Type B pancreatic cell (in vitro differentiated cells): Measurements from ENCODE around the gene PHYHIPL. TPM values are rescaled to one million over a fixed set of nuclear protein-coding genes. Genes with fewer than 3 reads are reported as not detected.
"Not testable (repeated sequence)": the region's sequence is repeated elsewhere in the genome, so short reads cannot be mapped to it uniquely, and the experiment has no call there.

ENCODE experiments used
- DNase-seq: peaks from one replicate; pipeline ENCODE4 v3.0.0; 2021; ENCODE audit warnings: mixed read lengths; ENCODE audit not compliant: unreplicated experiment; ENCODE audit errors: extremely low spot score
- H3K27ac Mint-ChIP-seq: 2 replicates; pipeline ENCODE4 v1.8.0; 2021; ENCODE audit warnings: mild to moderate bottlenecking, mixed read lengths
- H3K27me3 Mint-ChIP-seq: 2 replicates; pipeline ENCODE4 v1.8.0; 2021; ENCODE audit warnings: mixed read lengths
- H3K36me3 Mint-ChIP-seq: 2 replicates; pipeline ENCODE4 v1.8.0; 2021; ENCODE audit warnings: mixed read lengths
- H3K4me1 Mint-ChIP-seq: one replicate; pipeline ENCODE4 v1.8.0; 2021; ENCODE audit warnings: mixed read lengths; ENCODE audit not compliant: unreplicated experiment
- H3K4me3 Mint-ChIP-seq: 2 replicates; pipeline ENCODE4 v1.8.0; 2021; ENCODE audit warnings: mild to moderate bottlenecking, mixed read lengths
- H3K9me3 Mint-ChIP-seq: 2 replicates; pipeline ENCODE4 v1.8.0; 2021; ENCODE audit warnings: mixed read lengths
- CTCF ChIP-seq: fragments of 200-600 bp; sonication (generic); conservative IDR thresholded peaks from 2 replicates; pipeline ENCODE4 v1.5.0; 2021; ENCODE audit warnings: antibody characterized with exemption, mild to moderate bottlenecking
- total RNA-seq: library from RNA; stranded (reverse); gene quantifications from 2 replicates; pipeline ENCODE4 v1.2.1, GENCODE V29; 2021; ENCODE audit warnings: low replicate concordance

PHYHIPL gene
- total RNA-seq, 1 donor from 2014 or later = 14.3 TPM

DNA sequence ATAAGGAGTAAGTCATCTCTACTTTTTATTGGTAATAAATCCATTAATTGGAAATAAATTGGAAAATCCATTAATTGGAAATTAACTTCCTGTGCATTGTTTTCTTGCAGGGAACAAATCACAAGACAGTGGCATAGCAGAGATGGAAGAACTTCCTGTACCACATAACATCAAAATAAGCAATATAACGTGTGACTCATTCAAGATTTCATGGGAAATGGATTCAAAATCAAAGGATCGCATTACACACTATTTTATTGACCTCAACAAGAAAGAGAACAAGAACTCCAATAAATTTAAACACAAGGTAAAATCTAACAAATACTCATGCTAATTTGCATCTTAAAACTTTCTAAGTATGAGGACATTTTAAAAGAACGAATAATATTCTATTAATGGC lies 57.8 kb downstream of the PHYHIPL start:
- H3K4me1 Mint-ChIP-seq = no peaks in the 10 kb centered on the region
- H3K4me3 Mint-ChIP-seq = no peak overlapping the region
- no peak overlapping the region for H3K27ac Mint-ChIP-seq
- no peak for TF ChIP-seq CTCF
- peaks cover 9% of the 10 kb centered on the region for H3K36me3 Mint-ChIP-seq
- no peaks in the 10 kb centered on the region for H3K9me3 Mint-ChIP-seq
- DNase-seq = no peak
- no peaks in the 10 kb centered on the region for H3K27me3 Mint-ChIP-seq

DNA sequence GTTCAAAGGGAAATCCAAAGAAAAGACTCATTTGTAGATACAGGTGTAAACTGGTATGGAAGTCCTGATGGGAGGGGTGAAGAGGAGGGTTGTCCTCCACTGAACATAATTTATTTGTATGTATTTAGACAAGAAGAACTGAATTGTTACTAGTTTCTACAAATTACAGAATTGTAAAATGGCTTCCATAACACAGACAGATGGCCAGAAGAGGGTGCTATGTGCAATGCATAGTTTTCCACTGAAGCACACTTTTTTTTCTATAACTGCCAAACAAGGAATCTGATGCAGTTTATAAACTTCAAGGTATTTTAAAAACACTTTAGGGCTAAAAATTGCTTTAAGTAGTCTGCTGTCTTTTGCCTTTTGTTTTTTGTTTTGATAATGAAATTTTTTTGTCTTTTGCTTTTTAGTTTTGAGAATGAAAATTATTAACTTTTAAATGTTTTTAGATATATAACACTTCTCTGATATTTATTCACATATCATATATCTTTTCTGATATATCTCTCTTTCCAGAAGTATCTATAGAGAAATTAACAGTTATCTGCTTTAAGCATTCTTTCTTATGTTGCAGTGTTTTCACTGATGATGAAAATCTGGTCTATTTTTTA lies 58.5 kb downstream of the PHYHIPL start:
- DNase-seq = no peak
- no peak overlapping the region for H3K4me3 Mint-ChIP-seq
- no peaks in the 10 kb centered on the region for H3K4me1 Mint-ChIP-seq
- no peaks in the 10 kb centered on the region for H3K27me3 Mint-ChIP-seq
- no peak overlapping the region for H3K27ac Mint-ChIP-seq
- peaks cover 13% of the 10 kb centered on the region for H3K36me3 Mint-ChIP-seq
- no peaks in the 10 kb centered on the region for H3K9me3 Mint-ChIP-seq
- TF ChIP-seq CTCF = peak; percentile 79

DNA sequence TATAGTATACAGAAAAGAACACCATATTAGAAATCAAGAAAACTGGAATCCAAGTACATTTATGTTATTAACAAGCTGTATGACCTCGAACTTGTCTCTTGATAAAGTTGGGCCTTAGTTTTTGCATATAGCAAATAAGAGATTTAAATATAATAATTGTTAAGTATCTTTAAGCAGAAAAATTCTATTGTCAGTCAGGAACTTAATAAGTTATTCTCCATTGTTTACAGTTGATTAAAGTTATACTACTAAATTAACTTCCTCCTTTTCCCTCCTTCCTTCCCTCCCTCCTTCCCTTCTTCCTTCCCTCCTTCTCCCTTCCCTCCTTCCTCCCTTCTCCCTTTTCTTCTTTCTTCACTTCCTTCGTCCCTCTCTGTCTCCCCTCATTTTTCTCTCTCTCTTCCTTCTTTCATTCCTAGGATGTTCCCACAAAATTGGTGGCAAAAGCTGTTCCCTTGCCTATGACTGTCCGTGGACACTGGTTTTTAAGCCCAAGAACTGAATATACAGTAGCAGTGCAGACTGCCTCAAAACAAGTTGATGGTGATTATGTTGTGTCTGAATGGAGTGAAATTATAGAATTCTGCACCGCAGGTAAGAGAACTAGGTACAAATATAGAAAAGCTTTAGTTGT lies 59.7 kb downstream of the PHYHIPL start:
- no peaks in the 10 kb centered on the region for H3K27me3 Mint-ChIP-seq
- no peak for DNase-seq
- no peaks in the 10 kb centered on the region for H3K9me3 Mint-ChIP-seq
- no peaks in the 10 kb centered on the region for H3K4me1 Mint-ChIP-seq
- H3K27ac Mint-ChIP-seq = no peak overlapping the region
- no peak for TF ChIP-seq CTCF
- H3K4me3 Mint-ChIP-seq = no peak overlapping the region
- peaks cover 13% of the 10 kb centered on the region for H3K36me3 Mint-ChIP-seq

GRCh38 chr10:59237775-59238174 lies 61.3 kb downstream of the PHYHIPL start:
- no peak overlapping the region for H3K4me3 Mint-ChIP-seq
- H3K4me1 Mint-ChIP-seq = no peaks in the 10 kb centered on the region
- no peak overlapping the region for H3K27ac Mint-ChIP-seq
- H3K9me3 Mint-ChIP-seq = no peaks in the 10 kb centered on the region
- no peak for DNase-seq
- H3K36me3 Mint-ChIP-seq = peaks cover 27% of the 10 kb centered on the region
- no peak for TF ChIP-seq CTCF
- H3K27me3 Mint-ChIP-seq = no peaks in the 10 kb centered on the region

DNA sequence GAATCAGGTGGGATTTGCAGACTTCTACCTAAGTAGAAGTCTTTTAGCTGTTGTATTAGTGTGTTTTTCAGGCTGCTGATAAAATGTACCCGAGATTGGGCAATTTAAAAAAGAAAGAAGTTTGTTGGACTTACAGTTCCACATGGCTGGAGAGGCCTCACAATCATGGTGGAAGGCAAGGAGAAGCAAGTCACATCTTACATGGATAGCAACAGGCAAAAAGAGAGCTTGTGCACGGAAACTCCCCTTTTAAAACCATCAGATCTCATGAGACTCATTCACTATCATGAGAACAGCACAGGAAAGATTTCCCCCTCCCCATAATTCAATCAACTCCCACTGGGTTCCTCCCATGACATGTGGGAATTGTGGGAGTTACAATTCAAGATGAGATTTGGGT lies 62.7 kb downstream of the PHYHIPL start:
- not testable (repeated sequence) for DNase-seq, H3K9me3 Mint-ChIP-seq, H3K4me1 Mint-ChIP-seq, H3K27ac Mint-ChIP-seq, H3K4me3 Mint-ChIP-seq, H3K27me3 Mint-ChIP-seq
- peaks cover 35% of the 10 kb centered on the region for H3K36me3 Mint-ChIP-seq

DNA sequence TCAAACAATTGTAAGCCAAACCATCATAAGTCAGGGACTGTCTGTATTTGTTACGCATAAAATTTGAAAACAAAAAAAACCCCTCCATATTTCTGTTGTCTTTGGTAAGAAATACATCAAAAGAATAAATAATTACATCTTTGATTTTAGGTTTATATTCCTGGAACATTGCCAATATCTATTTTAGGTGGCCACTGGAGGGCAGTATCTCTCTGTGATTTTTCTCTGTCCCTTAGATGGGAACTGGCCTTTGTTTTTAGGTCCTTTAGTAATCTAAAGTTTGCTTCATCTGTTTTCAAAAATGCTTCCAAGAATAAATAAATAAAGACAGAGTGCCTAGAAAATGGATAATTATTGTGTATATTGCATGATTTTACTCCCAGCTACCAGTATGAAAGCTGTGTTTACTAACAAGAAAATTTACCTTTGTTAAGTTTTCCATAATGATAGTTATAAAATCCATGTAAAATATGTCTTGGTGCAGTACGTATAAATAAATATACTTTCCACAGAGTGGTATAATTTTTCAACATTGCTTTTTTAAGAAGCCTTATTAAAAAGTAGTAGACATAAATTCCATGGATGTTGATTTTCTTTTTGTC lies 64.2 kb downstream of the PHYHIPL start:
- peaks cover 39% of the 10 kb centered on the region for H3K36me3 Mint-ChIP-seq
- DNase-seq = no peak

More for the DNA sequence above, 64.2 kb downstream of the PHYHIPL start:
- H3K9me3 Mint-ChIP-seq = no peaks in the 10 kb centered on the region
- H3K4me1 Mint-ChIP-seq = no peaks in the 10 kb centered on the region
- H3K27ac Mint-ChIP-seq = no peak overlapping the region
- no peak overlapping the region for H3K4me3 Mint-ChIP-seq
- peak; percentile 90 for TF ChIP-seq CTCF
- H3K27me3 Mint-ChIP-seq = no peaks in the 10 kb centered on the region
